ENCODE measurements around the gene DVL1. TPM values are rescaled to one million over a fixed set of nuclear protein-coding genes. Genes with fewer than 3 reads are reported as not detected.
"Not testable (repeated sequence)": the region's sequence is repeated elsewhere in the genome, so short reads cannot be mapped to it uniquely, and the experiment has no call there.

DVL1 gene
- total and polyA plus RNA-seq, 9 of the 15 experiments (the other 6 are each of a cell fraction or from before 2014, with no cell fraction given), result 0.62 to 135 (median 24.3) TPM

GRCh38 chr1:1370094-1370493 is 20.9 kb upstream of the DVL1 start:
- ATAC-seq; H3K9ac ChIP-seq (ENCODE audit: insufficient read depth in 1 of 2, low read depth in 2 of 2, low read length in 2 of 2); FAIRE-seq; H3K27ac ChIP-seq (ENCODE audit: extremely low read depth, low read depth, low read length); DNase-seq (ENCODE audit: extremely low read depth in 1 of 4, low spot score in 3 of 4); H3K4me3 ChIP-seq; CTCF ChIA-PET (ENCODE audit: low intra/inter-chr PET ratio); H3K27me3 ChIP-seq (ENCODE audit: control insufficient read depth in 2 of 2, insufficient read depth in 2 of 2, low read length in 2 of 2); BruUV-seq (replicated peaks); H4K20me1 ChIP-seq (replicated peaks; ENCODE audit: control insufficient read depth, insufficient read depth, low read length); in situ Hi-C loops (cut with MboI); H3K9me1 ChIP-seq (ENCODE audit: control insufficient read depth, insufficient read depth, low read length); H2AFZ ChIP-seq (ENCODE audit: low read depth, low read length); H3K4me2 ChIP-seq (ENCODE audit: insufficient read depth, low read length): not testable (repeated sequence)
- peaks cover 11 to 45% of the 10 kb centered on the region in 2 experiments for H3K4me1 ChIP-seq (replicated peaks in 1 of 2; ENCODE audit: control insufficient read depth in 2 of 2, insufficient read depth in 2 of 2, low read length in 2 of 2)
- peaks cover 10% of the 10 kb centered on the region for H3K9me3 ChIP-seq (replicated peaks; ENCODE audit: control insufficient read depth, insufficient read depth, low read depth, low read length)
- POLR2A ChIA-PET, result interaction anchor here (0.6 to 1.6 kb wide), 7 partner anchors 11 to 390 kb away, joined by 3 to 5 read pairs (median 3); partner anchors contain the start of genes MXRA8 and TAS1R3
- H3K79me2 ChIP-seq (ENCODE audit: control insufficient read depth, insufficient read depth, low read length), result peaks cover 27% of the 10 kb centered on the region
- intact Hi-C loops (cut with micrococcal nuclease), result loop anchor here (10.0 kb wide), 1 partner anchor 135 kb away; no protein-coding TSS in a partner anchor
- peaks cover 26% of the 10 kb centered on the region for H3K36me3 ChIP-seq (ENCODE audit: control insufficient read depth, insufficient read depth, low read length)
- WGBS (ENCODE audit: insufficient coverage, low coverage, missing lambda C conversion rate), result 86% methylated on average over 14 of the region's 14 CpGs

- H3K9me3 ChIP-seq (replicated peaks; ENCODE audit: control insufficient read depth, insufficient read depth, low read depth, low read length), result peaks cover 10% of the 10 kb centered on the region
- ChIA-PET CTCF (ENCODE audit: low intra/inter-chr PET ratio) (no interaction called here), POLR2A (no interaction called here)
- WGBS (ENCODE audit: insufficient coverage, low coverage, missing lambda C conversion rate), result 70% methylated on average over 5 of the region's 5 CpGs
- H3K27me3 ChIP-seq (ENCODE audit: control insufficient read depth in 2 of 2, insufficient read depth in 2 of 2, low read length in 2 of 2), result no peaks in the 10 kb centered on the region
- H3K9ac ChIP-seq (ENCODE audit: insufficient read depth in 1 of 2, low read depth in 2 of 2, low read length in 2 of 2), result no peak overlapping the region
- no peak for ATAC-seq
- in situ Hi-C loops (cut with MboI), result loop anchor here (10.0 kb wide), 1 partner anchor 547 kb away; the partner anchor contains the start of genes CALML6 and TMEM52
- H3K4me1 ChIP-seq (replicated peaks in 1 of 2; ENCODE audit: control insufficient read depth in 2 of 2, insufficient read depth in 2 of 2, low read length in 2 of 2), result peaks cover 10 to 19% of the 10 kb centered on the region in 2 experiments
- intact Hi-C loops (cut with micrococcal nuclease), result no loop called here
- no TSS peak for BruUV-seq (replicated peaks)
- no peak overlapping the region for H3K4me2 ChIP-seq (ENCODE audit: insufficient read depth, low read length)
- H3K27ac ChIP-seq (ENCODE audit: extremely low read depth, low read depth, low read length), result no peak overlapping the region
- peaks cover 6% of the 10 kb centered on the region for H3K9me1 ChIP-seq (ENCODE audit: control insufficient read depth, insufficient read depth, low read length)
- DNase-seq (ENCODE audit: extremely low read depth in 1 of 4, low spot score in 3 of 4), result no peak
- peaks cover 5% of the 10 kb centered on the region; the same call in 1 of the 3 replicates for H3K79me2 ChIP-seq (ENCODE audit: control insufficient read depth, insufficient read depth, low read length)
- peaks cover 7% of the 10 kb centered on the region; the same call in 1 of the 2 replicates for H4K20me1 ChIP-seq (replicated peaks; ENCODE audit: control insufficient read depth, insufficient read depth, low read length)
- H3K4me3 ChIP-seq, result no peak overlapping the region
- H2AFZ ChIP-seq (ENCODE audit: low read depth, low read length), result no peak overlapping the region
- H3K36me3 ChIP-seq (ENCODE audit: control insufficient read depth, insufficient read depth, low read length), result peaks cover 10% of the 10 kb centered on the region
- no peak for FAIRE-seq
- TF ChIP-seq NFE2 (IDR thresholded peaks at IDR 0.05; ENCODE audit: low read depth), result no peak
- no peak for TF ChIP-seq TBP (optimal IDR thresholded peaks at IDR 0.05; ENCODE audit: low read depth, low read length)
- no peak for TF ChIP-seq SNAPC5 (CRISPR knock-in tag; IDR thresholded peaks at IDR 0.05)
- no peak for TF ChIP-seq HNRNPL (IDR thresholded peaks at IDR 0.05; ENCODE audit: low read depth, low read length)
- 0 out of 2 replicates have a peak, but pooled peaks have one; percentile 19 for TF ChIP-seq BCOR (IDR thresholded peaks at IDR 0.05)
- no peak for TF ChIP-seq CBFB (CRISPR knock-in tag; IDR thresholded peaks at IDR 0.05)
- TF ChIP-seq ZBTB8A (IDR thresholded peaks at IDR 0.05; ENCODE audit: partially characterized antibody), result no peak
- TF ChIP-seq NR2F6 (CRISPR knock-in tag; IDR thresholded peaks at IDR 0.05), result no peak
- 0 out of 4 replicates have a peak, but pooled peaks of 1 of the 2 experiments have one; percentile 29 for TF ChIP-seq MLLT1 (IDR thresholded peaks at IDR 0.05)
- peak; percentile 99 for TF ChIP-seq ZBTB43 (CRISPR knock-in tag; IDR thresholded peaks at IDR 0.05)
- peak; percentile 39 to 49; a peak in 1 of 4 replicates for TF ChIP-seq MCM7 (IDR thresholded peaks at IDR 0.05)
- no peak for TF ChIP-seq JUN (IDR thresholded peaks at IDR 0.05; ENCODE audit: borderline replicate concordance, low read depth, low read length)
- TF ChIP-seq JUN (CRISPR knock-in tag; IDR thresholded peaks at IDR 0.05; ENCODE audit: borderline replicate concordance), result no peak
- TF ChIP-seq EHMT2 (IDR thresholded peaks at IDR 0.05), result 0 out of 2 replicates have a peak, but pooled peaks have one; percentile 25
- no peak for TF ChIP-seq ARID1B (IDR thresholded peaks at IDR 0.05)
Observed at GRCh38 chr1:1367315-1367714, 18.1 kb upstream of the DVL1 start.
